H54 (cell line): ENCODE data around the gene HSPB6.
"Not testable (repeated sequence)": the region's sequence is repeated elsewhere in the genome, so short reads cannot be mapped to it uniquely, and the experiment has no call there.

Experiments used
- DNase-seq: peaks from one replicate; pipeline ENCODE4 v3.0.0; 2011; ENCODE audit warnings: low spot score, mixed read lengths; ENCODE audit not compliant: insufficient read length
- FAIRE-seq: peaks from 3 replicates; lab custom pipeline; 2011; peaks lifted over from hg19 to GRCh38; lab: Jason Lieb, UNC
- POLR2A ChIP-seq: IDR thresholded peaks from 2 replicates; pipeline ENCODE4 v1.6.1; 2011; ENCODE audit warnings: low read depth, mild to moderate bottlenecking, low read length

HSPB6 gene

GRCh38 chr19:35756377-35757230, at the start of gene HSPB6:
HSPB6 (minus strand) TSS chr19:35757029; CDS start chr19:35757008, 21 bp downstream.
- FAIRE-seq (no peak), DNase-seq (no peak)
- TF ChIP-seq POLR2A: no peak

- TF ChIP-seq POLR2A: no peak
- no peak for FAIRE-seq
- DNase-seq: no peak
Measured at GRCh38 chr19:35806597-35806996, 49.8 kb upstream of the HSPB6 start.

DNA sequence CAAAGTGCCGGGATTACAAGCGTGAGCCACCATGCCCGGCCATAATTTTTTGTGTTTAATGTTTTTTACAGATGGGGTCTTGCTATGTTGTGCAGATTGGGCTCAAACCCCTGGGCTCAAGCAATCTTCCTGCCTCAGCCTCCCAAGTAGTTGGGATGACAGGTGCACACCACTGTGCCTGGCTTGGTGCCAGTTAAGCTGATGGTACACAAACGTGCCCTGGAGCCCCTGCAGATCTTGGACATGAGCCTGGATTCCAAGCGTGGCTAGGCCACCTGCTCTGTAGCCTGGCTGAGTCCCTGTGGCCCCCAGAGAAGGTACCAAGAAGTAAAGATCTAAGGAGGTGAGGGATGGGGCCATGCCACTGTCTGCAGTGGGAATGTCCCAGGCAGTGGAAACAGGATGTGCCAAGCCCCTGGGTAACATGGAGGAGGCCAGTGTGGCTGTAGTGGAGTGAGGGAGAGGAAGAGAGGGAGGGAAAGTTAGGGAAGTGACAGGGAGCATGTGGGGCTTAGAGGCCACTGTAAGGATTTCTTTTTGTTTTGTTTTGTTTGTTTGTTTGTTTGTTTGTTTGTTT, 48.8 kb upstream of the HSPB6 start:
- FAIRE-seq (no peak), DNase-seq (no peak)
- no peak for TF ChIP-seq POLR2A

GRCh38 chr19:35801828-35802227, 45.0 kb upstream of the HSPB6 start:
- DNase-seq: no peak
- no peak for TF ChIP-seq POLR2A
- no peak for FAIRE-seq

- TF ChIP-seq POLR2A: no peak
- FAIRE-seq (no peak), DNase-seq (no peak)
Measured at GRCh38 chr19:35797663-35798062, 40.8 kb upstream of the HSPB6 start.

DNA sequence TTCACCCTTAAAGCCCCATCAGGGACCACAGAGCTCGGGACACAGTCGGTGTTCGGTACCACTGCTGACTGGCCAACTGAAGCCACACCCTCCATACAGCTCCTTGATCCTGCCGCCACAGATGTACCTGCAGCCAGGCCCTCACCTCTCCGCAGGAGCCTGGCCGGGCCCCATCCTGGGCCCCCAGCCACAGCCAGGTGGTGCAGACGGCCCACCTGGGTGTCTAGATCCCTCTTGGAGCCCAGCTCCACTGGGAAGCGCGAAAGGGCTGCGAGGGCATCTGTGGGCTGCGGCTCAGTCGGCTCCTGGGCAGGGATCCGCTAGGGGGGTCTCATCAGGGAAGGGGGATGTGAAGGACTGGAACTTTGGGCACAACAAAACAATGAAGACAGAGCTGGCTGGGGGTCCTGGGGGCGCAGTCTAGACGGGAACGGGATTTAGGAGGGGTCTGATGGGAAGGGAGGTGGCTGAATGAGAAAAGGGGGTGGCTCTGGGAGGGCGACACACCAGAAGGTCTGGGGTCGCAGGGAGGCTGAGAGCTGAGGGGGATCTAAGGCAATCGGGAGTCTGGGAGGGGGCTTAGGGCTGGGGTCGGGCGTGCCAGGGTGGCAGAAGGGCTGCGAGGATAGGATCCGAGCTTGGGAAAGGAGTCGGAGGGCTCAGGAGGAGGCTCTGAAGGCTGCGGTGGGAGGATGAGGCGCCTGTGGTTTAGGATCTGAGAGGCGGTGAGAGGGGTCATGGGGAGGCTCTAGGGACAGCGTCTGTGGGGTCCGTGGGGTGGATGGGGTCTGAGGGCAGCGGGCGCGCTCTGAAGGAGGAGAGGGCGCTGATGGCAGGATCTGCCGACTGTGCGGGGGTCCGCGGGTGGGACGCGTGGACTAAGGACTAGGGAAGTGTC, 40.1 kb upstream of the HSPB6 start:
- DNase-seq (no peak), FAIRE-seq (no peak)
- no peak for TF ChIP-seq POLR2A

GRCh38 chr19:35795564-35795963, 38.7 kb upstream of the HSPB6 start:
- not testable (repeated sequence) for FAIRE-seq, DNase-seq

DNA sequence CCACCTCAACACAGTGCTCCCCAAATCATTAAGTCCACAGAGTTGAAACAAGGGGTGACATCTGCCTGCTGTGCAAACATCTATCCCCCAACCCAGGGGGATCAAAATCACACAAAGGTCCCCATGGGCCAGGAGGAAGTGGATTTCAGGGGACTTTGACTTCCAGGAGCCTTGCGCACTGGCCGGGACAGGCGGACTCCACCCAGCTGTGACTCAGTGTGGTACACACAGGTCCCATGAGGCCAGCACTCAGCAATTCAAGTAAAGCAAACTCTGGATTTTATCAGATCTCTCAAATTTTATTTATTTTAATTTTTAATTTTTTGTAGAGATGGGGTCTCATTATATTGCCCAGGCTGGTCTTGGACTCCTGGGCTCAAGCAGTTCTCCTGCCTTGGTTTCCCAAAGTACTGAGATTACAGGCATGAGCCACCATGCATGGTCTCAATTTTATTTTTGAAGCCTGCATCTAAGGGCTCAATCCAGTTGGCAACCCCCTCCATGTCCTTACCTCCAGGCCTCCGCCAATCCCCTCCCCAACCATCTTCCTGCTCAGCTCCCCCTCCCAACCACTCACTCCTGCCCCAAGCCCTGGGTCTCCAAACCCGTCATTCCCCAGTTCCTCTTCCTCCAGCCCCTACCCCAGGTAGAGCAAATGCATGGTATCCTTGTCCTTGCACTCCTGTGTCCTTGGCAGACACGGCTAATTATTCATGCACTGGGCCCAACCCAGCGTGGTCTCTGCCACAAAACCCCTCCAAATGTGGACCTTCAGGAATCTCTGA, 36.7 kb upstream of the HSPB6 start:
- no peak for TF ChIP-seq POLR2A
- DNase-seq (peak; percentile 83), FAIRE-seq (no peak)

DNA sequence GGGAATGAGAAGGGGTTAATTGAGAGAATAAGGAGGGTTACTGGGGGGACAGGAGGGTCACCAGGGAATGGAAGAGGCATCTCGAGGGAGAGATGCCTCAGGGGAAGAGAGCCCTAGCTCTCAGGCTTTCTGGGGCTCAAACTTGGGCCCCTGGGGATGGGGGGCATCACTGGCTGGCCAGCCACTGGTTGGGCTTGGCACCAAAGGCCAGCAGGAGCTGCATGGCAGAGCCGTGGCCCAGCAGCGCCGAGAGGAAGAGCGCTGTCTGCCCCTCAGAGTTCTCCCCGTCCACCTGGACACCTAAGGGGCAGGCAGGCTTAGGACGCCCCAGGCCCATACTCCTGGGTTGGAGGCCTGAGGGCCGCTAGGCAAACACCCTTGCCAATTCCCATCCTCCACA, 36.1 kb upstream of the HSPB6 start:
- DNase-seq (no peak), FAIRE-seq (no peak)
- TF ChIP-seq POLR2A: no peak

- DNase-seq (no peak), FAIRE-seq (no peak)
- TF ChIP-seq POLR2A: no peak
Measured at GRCh38 chr19:35792312-35792711, 35.5 kb upstream of the HSPB6 start.

DNA sequence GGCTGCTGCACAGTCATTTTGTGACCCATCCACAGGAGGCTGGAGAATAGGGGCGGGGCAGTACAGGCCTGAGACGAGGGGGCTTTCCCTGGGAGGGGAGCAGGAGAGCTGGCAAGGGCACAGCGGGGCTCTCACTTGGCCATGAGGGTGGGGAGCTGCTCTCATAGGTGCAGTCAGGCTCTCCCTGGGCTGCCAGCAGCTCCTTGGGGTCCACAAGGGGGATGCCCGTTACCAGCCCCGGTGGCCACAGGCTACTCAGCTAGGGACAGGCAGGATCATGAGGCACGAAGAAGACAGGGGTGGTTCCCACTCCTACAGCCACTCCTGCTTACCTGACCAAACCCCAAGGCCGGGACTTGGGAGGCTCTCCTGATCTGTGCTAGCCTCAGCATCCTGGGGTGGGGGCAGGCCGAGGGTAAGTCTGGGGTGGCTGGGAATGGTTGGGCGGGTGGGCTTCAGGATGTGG, 35.0 kb upstream of the HSPB6 start:
- no peak for DNase-seq
- FAIRE-seq: no peak
- TF ChIP-seq POLR2A: no peak

DNA sequence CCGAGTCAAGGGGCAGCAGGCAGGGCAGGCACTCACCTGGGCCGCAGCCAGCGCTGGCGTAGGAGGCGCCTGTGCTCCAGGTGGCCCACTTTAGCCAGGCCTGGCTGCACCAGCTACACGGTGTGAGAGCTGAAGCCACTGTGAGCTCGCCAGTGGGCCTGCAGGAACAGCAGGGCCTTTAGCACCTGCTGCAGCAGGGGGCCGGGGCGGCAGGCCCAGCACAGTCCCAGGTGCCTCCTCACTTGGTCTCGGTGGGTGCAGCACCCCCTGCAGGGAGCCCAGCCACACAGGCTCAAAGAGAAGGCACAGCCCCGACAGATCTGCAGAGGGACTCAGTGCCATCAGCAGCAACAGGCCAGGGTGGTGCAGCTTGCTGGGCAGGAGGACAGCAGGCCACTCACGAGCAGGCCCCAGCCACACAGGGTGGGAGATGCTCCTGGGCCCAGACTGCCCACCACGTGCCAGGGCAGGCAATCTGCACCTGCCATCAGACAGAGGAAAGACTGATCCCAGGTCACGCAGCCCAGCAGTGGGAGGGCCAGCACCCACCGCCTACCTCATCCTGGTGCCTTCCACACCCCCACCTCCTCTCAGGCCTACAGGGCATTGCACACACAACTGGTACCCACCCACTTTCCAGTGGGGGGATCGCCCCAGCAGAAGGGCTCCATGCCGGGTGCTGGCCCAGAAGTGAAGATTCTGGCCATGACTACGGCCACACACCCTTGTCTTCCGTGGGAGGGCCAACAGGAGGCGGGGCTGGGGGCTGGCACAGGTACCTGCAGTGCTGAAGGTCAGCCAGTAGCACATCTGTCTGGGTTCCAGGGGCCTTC, 34.4 kb upstream of the HSPB6 start:
- no peak for FAIRE-seq
- TF ChIP-seq POLR2A: no peak
- no peak for DNase-seq
